HEK293 (cell line): ENCODE measurements around the gene SPIRE1.
A peak's percentile ranks its signal among the peaks of the same experiment; 100 is the strongest.

Source experiments
- CTCF ChIA-PET: fragments of 350-600 bp; formaldehyde crosslinking; extraction: SDS; loops from one replicate; lab custom pipeline; 2021; ENCODE audit warnings: antibody characterized with exemption; lab: Yijun Ruan, JAX
- POLR2A ChIA-PET: fragments of 300-600 bp; formaldehyde crosslinking; extraction: SDS; loops from one replicate; lab custom pipeline; 2020; ENCODE audit warnings: antibody characterized with exemption, inconsistent platforms; lab: Yijun Ruan, JAX
- H3K27ac ChIP-seq: fragments of 200-500 bp; sonication (Bioruptor generic); 2 replicates; pipeline ENCODE4 v1.5.1; 2014; ENCODE audit warnings: low read depth, low read length, control low read depth, inconsistent platforms; ENCODE audit errors: extremely low read depth
- H3K36me3 ChIP-seq, 2 experiments: fragments of 200-500 bp in 1 of 2; sonication (Bioruptor generic) in 1 of 2; 1 replicate in 1 of 2; 2 replicates in 1 of 2; pipeline ENCODE4 v1.5.1; 2014 to 2017; ENCODE audit warnings: inconsistent platforms in 2 of 2, low read length in 2 of 2; ENCODE audit not compliant: control insufficient read depth in 2 of 2, insufficient read depth in 1 of 2
- H3K4me1 ChIP-seq: fragments of 200-500 bp; sonication (Bioruptor generic); 2 replicates; pipeline ENCODE4 v1.5.1; 2014; ENCODE audit warnings: mild to moderate bottlenecking, low read length, inconsistent platforms; ENCODE audit not compliant: control insufficient read depth, insufficient read depth
- H3K4me3 ChIP-seq: 2 replicates; pipeline ENCODE4 v1.5.1; 2011; ENCODE audit warnings: low read depth, mild to moderate bottlenecking, control low read depth, low read length, moderate library complexity
- H3K9me3 ChIP-seq: fragments of 200-500 bp; sonication (Bioruptor generic); 2 replicates; pipeline ENCODE4 v1.5.1; 2014; ENCODE audit warnings: low read depth, low read length, inconsistent platforms; ENCODE audit not compliant: control insufficient read depth, insufficient read depth
- GLI4 ChIP-seq: fragments of 450-650 bp; formaldehyde crosslinking; IDR thresholded peaks from 2 replicates; pipeline ENCODE4 v1.5.1; 2016; ENCODE audit warnings: missing biosample characterization, missing genetic modification characterization
- INSM2 ChIP-seq: fragments of 450-650 bp; formaldehyde crosslinking; IDR thresholded peaks from 2 replicates; pipeline ENCODE4 v1.5.1; 2016; ENCODE audit warnings: missing biosample characterization, missing genetic modification characterization
- KLF8 ChIP-seq: fragments of 450-650 bp; formaldehyde crosslinking; IDR thresholded peaks from 2 replicates; pipeline ENCODE4 v1.5.1; 2016; ENCODE audit warnings: missing biosample characterization, missing genetic modification characterization
- SP2 ChIP-seq: fragments of 450-650 bp; formaldehyde crosslinking; IDR thresholded peaks from 2 replicates; pipeline ENCODE4 v1.5.1; 2016; ENCODE audit warnings: missing biosample characterization, missing genetic modification characterization
- ZBTB11 ChIP-seq: fragments of 450-650 bp; formaldehyde crosslinking; conservative IDR thresholded peaks from 2 replicates; pipeline ENCODE4 v1.5.1; 2016; ENCODE audit warnings: low read depth, missing biosample characterization, missing genetic modification characterization
- ZFHX2 ChIP-seq: fragments of 450-650 bp; formaldehyde crosslinking; conservative IDR thresholded peaks from 2 replicates; pipeline ENCODE4 v1.5.1; 2016; ENCODE audit warnings: missing biosample characterization, missing genetic modification characterization
- ZNF112 ChIP-seq: fragments of 450-650 bp; formaldehyde crosslinking; IDR thresholded peaks from 2 replicates; pipeline ENCODE4 v1.5.0; 2017; ENCODE audit warnings: missing biosample characterization, missing genetic modification characterization
- ZNF121 ChIP-seq: fragments of 450-650 bp; formaldehyde crosslinking; IDR thresholded peaks from 2 replicates; pipeline ENCODE4 v1.5.1; 2016; ENCODE audit warnings: missing biosample characterization, missing genetic modification characterization
- ZNF16 ChIP-seq: fragments of 450-650 bp; formaldehyde crosslinking; IDR thresholded peaks from 2 replicates; pipeline ENCODE4 v1.5.1; 2016; ENCODE audit warnings: low read depth, missing biosample characterization, missing genetic modification characterization
- ZNF174 ChIP-seq: fragments of 450-650 bp; formaldehyde crosslinking; IDR thresholded peaks from 2 replicates; pipeline ENCODE4 v1.5.0; 2017; ENCODE audit warnings: missing biosample characterization, mild to moderate bottlenecking, missing genetic modification characterization
- ZNF18 ChIP-seq: fragments of 450-650 bp; formaldehyde crosslinking; IDR thresholded peaks from 2 replicates; pipeline ENCODE4 v1.5.1; 2016; ENCODE audit warnings: missing biosample characterization, missing genetic modification characterization
- ZNF211 ChIP-seq: fragments of 450-650 bp; formaldehyde crosslinking; IDR thresholded peaks from 2 replicates; pipeline ENCODE4 v1.5.1; 2016; ENCODE audit warnings: low read depth, missing biosample characterization, missing genetic modification characterization
- ZNF416 ChIP-seq: fragments of 450-650 bp; formaldehyde crosslinking; IDR thresholded peaks from 2 replicates; pipeline ENCODE4 v1.5.1; 2016; ENCODE audit warnings: missing biosample characterization, missing genetic modification characterization
- ZNF449 ChIP-seq: fragments of 450-650 bp; formaldehyde crosslinking; IDR thresholded peaks from 2 replicates; pipeline ENCODE4 v1.5.1; 2017; ENCODE audit warnings: missing biosample characterization, mild to moderate bottlenecking, missing genetic modification characterization, moderate library complexity
- ZNF48 ChIP-seq: fragments of 450-650 bp; formaldehyde crosslinking; IDR thresholded peaks from 2 replicates; pipeline ENCODE4 v1.5.1; 2016; ENCODE audit warnings: missing biosample characterization, missing genetic modification characterization
- ZNF558 ChIP-seq: fragments of 450-650 bp; formaldehyde crosslinking; IDR thresholded peaks from 2 replicates; pipeline ENCODE4 v1.5.1; 2016; ENCODE audit warnings: missing biosample characterization, missing genetic modification characterization
- ZNF571 ChIP-seq: fragments of 450-650 bp; formaldehyde crosslinking; IDR thresholded peaks from 2 replicates; pipeline ENCODE4 v1.5.0; 2017; ENCODE audit warnings: missing biosample characterization, missing genetic modification characterization
- ZNF610 ChIP-seq: fragments of 450-650 bp; formaldehyde crosslinking; IDR thresholded peaks from 2 replicates; pipeline ENCODE4 v1.5.1; 2016; ENCODE audit warnings: missing biosample characterization, missing genetic modification characterization, borderline replicate concordance
- ZSCAN4 ChIP-seq: fragments of 450-650 bp; formaldehyde crosslinking; IDR thresholded peaks from 2 replicates; pipeline ENCODE4 v1.5.1; 2017; ENCODE audit warnings: missing biosample characterization, missing genetic modification characterization

SPIRE1 gene

GRCh38 chr18:12478269-12479047, 179.4 kb downstream of the SPIRE1 start:
- no peak overlapping the region for H3K27ac ChIP-seq
- H3K4me3 ChIP-seq: no peak overlapping the region
- no peaks in the 10 kb centered on the region for H3K9me3 ChIP-seq
- ChIA-PET CTCF (no interaction called here), POLR2A (no interaction called here)
- 0 out of 2 replicates have a peak, but pooled peaks have one; percentile 5 for TF ChIP-seq ZFHX2 (tag by site-specific recombination)
- TF ChIP-seq ZSCAN4: peak; percentile 88
- no peak for TF ChIP-seq INSM2
- TF ChIP-seq ZBTB11: no peak
- no peak for TF ChIP-seq KLF8 (tag by site-specific recombination)
- no peak for TF ChIP-seq ZNF558 (tag by site-specific recombination)
- no peak for TF ChIP-seq ZNF121
- no peak for TF ChIP-seq ZNF48
- TF ChIP-seq ZNF416 (tag by site-specific recombination): no peak
- no peak for TF ChIP-seq ZNF16 (tag by site-specific recombination)
- peak; percentile 48; the same call in 1 of the 2 replicates for TF ChIP-seq ZNF18 (tag by site-specific recombination)
- no peak for TF ChIP-seq ZNF211
- no peak for TF ChIP-seq ZNF571 (tag by site-specific recombination)
- H3K4me1 ChIP-seq: no peaks in the 10 kb centered on the region
- H3K36me3 ChIP-seq: peaks cover 18 to 22% of the 10 kb centered on the region in 2 experiments; a peak in 2 of 3 replicates

GRCh38 chr18:12477606-12478005, 180.3 kb downstream of the SPIRE1 start:
- ChIA-PET CTCF (no interaction called here), POLR2A (no interaction called here)
- H3K36me3 ChIP-seq: peaks cover 17 to 18% of the 10 kb centered on the region in 2 experiments; a peak in 2 of 3 replicates
- H3K4me3 ChIP-seq: no peak overlapping the region
- no peaks in the 10 kb centered on the region for H3K9me3 ChIP-seq
- H3K4me1 ChIP-seq: no peaks in the 10 kb centered on the region
- no peak overlapping the region for H3K27ac ChIP-seq
- TF ChIP-seq ZNF610 (tag by site-specific recombination): no peak
- TF ChIP-seq ZBTB11: no peak
- no peak for TF ChIP-seq KLF8 (tag by site-specific recombination)
- no peak for TF ChIP-seq GLI4
- no peak for TF ChIP-seq ZNF449
- no peak for TF ChIP-seq SP2 (tag by site-specific recombination)
- TF ChIP-seq ZNF174 (tag by site-specific recombination): no peak
- no peak for TF ChIP-seq ZNF112 (tag by site-specific recombination)
